Measurements from ENCODE around the gene VPS35. TPM values are rescaled to one million over a fixed set of nuclear protein-coding genes. Genes with fewer than 3 reads are reported as not detected.

Gene VPS35
- total and polyA plus RNA-seq, 10 of the 15 experiments (the other 5 are each of a cell fraction or from before 2014, with no cell fraction given), result 28.5 to 125 (median 60.6) TPM

DNA sequence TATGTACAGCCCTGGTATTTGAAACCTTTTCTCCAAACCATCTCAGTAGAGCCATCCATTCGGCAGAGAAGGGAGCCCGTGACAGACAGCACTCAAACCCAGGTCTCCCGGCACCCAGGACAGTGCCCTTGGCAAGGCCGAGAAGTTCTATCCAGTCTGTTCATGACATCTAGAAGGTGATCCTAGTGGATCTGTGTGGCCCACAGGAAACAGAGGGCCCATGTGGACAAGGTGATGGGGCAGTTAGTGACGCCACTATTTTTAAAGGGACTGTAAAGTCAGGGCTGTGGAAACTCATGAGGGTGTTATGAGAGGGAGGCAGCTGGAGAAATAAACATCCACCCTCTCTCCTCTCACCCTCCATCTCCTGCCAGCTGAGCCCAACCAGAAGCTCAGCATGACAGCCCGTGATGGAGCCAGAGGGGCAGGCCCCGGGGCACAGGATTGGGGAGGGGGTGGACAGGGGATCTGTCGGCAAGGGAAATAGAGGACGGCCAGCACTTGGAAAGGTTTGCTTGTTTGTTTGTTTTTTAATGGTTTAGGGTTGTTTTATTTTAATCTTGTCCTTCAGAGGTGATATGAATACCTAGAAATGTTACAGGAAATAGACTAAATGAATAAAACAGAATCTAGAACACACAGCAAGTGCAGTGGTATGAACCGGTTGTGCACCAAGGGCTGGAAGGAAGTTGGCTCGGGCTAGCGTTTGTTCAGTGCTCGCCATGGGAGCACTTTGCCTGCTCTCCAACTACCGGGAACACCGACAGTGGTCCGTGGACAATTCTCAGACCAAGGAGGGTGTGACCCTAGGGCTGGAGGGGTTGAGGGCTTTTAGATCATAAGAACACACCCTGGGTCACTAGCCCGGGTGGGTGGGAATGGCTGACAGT is 42.1 kb upstream of the VPS35 start (continued):
- no peak for TF ChIP-seq BMI1 (IDR thresholded peaks at IDR 0.05; ENCODE audit: borderline replicate concordance)
- TF ChIP-seq RUNX3 (IDR thresholded peaks at IDR 0.05; ENCODE audit: low read length), result no peak
- no peak for TF ChIP-seq ZBTB40 (IDR thresholded peaks at IDR 0.05; ENCODE audit: borderline replicate concordance)

GRCh38 chr16:46730126-46730525 is 41.1 kb upstream of the VPS35 start:
- Histone ChIP-seq H3K27ac (ENCODE audit: control insufficient read depth, insufficient read depth) (no peak overlapping the region), H2AFZ (ENCODE audit: control insufficient read depth, low read depth, low read length) (no peak overlapping the region), H3K4me3 (no peak overlapping the region), H4K20me1 (ENCODE audit: control insufficient read depth, insufficient read depth) (no peaks in the 10 kb centered on the region), H3K27me3 (replicated peaks in 1 of 2; ENCODE audit: control insufficient read depth in 2 of 2, insufficient read depth in 2 of 2, low read length in 1 of 2) (no peaks in the 10 kb centered on the region), H3K79me2 (ENCODE audit: control insufficient read depth, insufficient read depth, low read length) (no peaks in the 10 kb centered on the region), H3K9ac (ENCODE audit: control insufficient read depth, insufficient read depth, low read length) (no peak overlapping the region), H3K9me3 (replicated peaks; ENCODE audit: control insufficient read depth, insufficient read depth, low read length) (no peaks in the 10 kb centered on the region), H3K4me2 (ENCODE audit: control insufficient read depth, insufficient read depth) (no peak overlapping the region), H3K36me3 (ENCODE audit: control insufficient read depth in 2 of 2, insufficient read depth in 2 of 2, low read length in 1 of 2) (no peaks in the 10 kb centered on the region; a peak in 1 of 4 replicates), H3K4me1 (ENCODE audit: control insufficient read depth, insufficient read depth, low read length) (no peaks in the 10 kb centered on the region)
- no peak for FAIRE-seq
- no peak for ATAC-seq
- intact Hi-C loops (cut with micrococcal nuclease; ENCODE audit: unreplicated experiment), result no loop called here
- in situ Hi-C loops (cut with MboI), result no loop called here
- DNase-seq (ENCODE audit: low read depth, low spot score), result no peak
- 81% methylated on average over 8 of the region's 8 CpGs for WGBS (ENCODE audit: insufficient coverage, insufficient replicate concordance, low lambda C conversion rate, missing lambda C conversion rate)
- BruUV-seq (replicated peaks), result no TSS peak
- POLR2A ChIA-PET, result no interaction called here
- SMC1A ChIA-PET (ENCODE audit: uncharacterized antibody, unreplicated experiment), result no interaction called here
- RAD21 ChIA-PET (ENCODE audit: unreplicated experiment), result no interaction called here
- CTCF ChIA-PET, result interaction anchor here (1.1 kb wide), 1 partner anchor 111 kb away, joined by 3 read pairs; no protein-coding TSS in a partner anchor
- TF ChIP-seq GABPA (IDR thresholded peaks at IDR 0.05; ENCODE audit: low read depth) (no peak), ZBTB40 (IDR thresholded peaks at IDR 0.05; ENCODE audit: borderline replicate concordance) (no peak), MEF2A (IDR thresholded peaks at IDR 0.05; ENCODE audit: insufficient read depth, low read depth, low read length) (no peak), NFYA (IDR thresholded peaks at IDR 0.05; ENCODE audit: borderline replicate concordance, low read depth, low read length) (no peak), SREBF2 (IDR thresholded peaks at IDR 0.05; ENCODE audit: low read length) (no peak), CBFB (IDR thresholded peaks at IDR 0.05; ENCODE audit: low read depth) (no peak), YY1 (IDR thresholded peaks at IDR 0.05; ENCODE audit: low read depth, low read length) (no peak), CHD1 (IDR thresholded peaks at IDR 0.05; ENCODE audit: low read depth, low read length) (no peak), HDAC2 (IDR thresholded peaks at IDR 0.05) (no peak), SIN3A (IDR thresholded peaks at IDR 0.05; ENCODE audit: low read depth, low read length) (no peak), ZSCAN29 (IDR thresholded peaks at IDR 0.05) (no peak)
- TF ChIP-seq, protein P1, sequence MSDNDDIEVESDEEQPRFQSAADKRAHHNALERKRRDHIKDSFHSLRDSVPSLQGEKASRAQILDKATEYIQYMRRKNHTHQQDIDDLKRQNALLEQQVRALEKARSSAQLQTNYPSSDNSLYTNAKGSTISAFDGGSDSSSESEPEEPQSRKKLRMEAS (IDR thresholded peaks at IDR 0.05; ENCODE audit: low read depth, low read length), result no peak

Data from GM12878 (cell line).